SK-N-DZ (cell line): ENCODE measurements around the gene SF3A1.

Experiments
- DNase-seq: peaks from one replicate; pipeline ENCODE4 v3.0.0-alpha.2; 2015; ENCODE audit warnings: low spot score

Gene SF3A1

DNA sequence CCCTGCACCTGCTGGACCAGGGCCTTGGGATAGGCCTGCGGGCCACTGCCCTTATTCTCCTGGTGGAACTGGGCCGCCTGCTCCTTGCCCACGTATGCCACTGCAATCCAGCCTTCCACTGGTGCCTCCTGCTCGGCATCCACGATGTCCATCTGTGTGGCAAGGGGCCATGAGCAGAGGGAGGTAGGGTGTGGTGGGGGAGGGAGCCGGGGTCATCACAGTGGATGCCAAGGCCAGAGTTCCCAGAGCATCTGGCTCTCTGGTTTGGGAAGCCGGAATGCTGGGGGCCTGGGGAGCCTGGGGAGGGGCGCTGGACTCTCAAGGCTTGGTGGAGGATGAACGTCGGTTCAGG lies 29.9 kb upstream of the SF3A1 start:
- no peak for DNase-seq

DNA sequence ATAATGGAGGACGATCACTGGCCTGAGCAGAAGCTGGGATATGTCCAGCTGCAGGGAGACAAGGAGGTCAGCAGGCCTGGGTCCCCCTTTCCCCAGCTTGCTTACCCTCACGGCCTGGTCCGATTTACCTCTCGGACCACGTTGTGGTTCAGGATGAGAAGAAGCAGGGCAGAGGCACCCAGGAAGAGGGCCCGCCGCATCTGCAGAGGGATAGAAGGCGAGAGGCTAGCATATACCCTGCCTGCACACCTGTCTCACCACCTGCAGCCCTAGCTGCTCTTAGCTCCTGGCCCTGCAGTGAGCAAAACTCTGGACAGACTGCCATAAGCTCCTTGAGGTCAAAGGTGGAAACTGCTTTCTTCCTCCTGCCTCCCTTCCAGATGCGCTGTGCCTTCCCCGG lies 29.2 kb upstream of the SF3A1 start:
- DNase-seq = no peak

DNA sequence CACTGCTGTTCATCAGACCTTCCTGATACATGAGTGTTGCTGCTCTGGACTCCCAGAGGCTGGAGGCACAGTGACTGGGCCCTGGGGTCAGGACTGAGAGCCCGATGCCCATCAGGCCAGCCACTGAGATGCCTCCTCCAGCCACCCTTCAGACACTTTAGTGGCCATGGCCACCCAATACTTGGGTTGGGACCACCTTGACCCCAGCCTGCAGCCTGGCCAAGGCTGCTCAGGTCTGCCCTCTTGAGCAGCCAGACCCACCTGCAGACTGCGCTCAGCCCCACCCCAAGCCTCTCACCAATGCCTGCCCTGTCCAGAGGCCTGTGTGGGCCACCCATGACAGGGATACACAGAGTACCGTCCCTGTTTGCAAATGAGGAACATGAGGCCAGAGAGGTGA lies 26.4 kb upstream of the SF3A1 start:
- no peak for DNase-seq

DNA sequence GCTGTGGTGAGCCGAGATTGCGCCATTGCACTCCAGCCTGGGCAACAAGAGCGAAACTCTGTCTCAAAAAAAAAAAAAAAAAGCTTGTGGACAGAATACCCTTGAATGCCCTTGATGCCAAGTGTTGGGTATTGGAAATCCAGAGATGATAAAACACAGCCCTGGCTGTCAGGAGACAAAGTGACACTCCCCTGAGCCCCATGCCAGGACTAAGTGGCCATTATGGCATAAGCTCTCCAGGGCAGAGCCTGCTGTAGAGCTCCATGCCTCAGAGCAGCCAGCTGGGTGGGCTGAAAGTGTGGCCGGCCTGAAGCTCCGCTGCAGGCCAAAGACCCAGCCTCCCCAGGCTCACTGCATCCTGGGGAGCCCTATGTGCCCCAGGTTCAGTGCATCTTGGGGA lies 25.6 kb upstream of the SF3A1 start:
- DNase-seq = no peak

DNA sequence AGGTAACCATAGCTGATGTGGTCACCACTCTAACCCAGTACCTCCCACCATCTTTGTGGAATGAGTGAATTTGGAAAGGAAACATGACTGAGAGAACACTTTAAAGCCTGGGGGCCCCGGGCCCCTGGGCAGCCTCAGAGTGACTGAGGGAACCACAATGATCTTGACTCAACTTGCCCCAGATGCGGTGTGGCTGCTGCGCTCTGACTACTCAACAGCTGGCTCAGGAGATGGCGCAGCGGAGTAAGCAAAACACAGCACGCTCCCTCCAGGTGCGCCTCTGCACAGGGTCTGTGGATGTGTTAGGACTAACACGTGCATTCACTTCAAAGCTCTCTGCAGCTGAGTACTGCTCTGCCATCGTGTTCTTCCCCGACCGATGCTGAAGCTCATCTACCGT lies 24.6 kb upstream of the SF3A1 start:
- DNase-seq = no peak

DNA sequence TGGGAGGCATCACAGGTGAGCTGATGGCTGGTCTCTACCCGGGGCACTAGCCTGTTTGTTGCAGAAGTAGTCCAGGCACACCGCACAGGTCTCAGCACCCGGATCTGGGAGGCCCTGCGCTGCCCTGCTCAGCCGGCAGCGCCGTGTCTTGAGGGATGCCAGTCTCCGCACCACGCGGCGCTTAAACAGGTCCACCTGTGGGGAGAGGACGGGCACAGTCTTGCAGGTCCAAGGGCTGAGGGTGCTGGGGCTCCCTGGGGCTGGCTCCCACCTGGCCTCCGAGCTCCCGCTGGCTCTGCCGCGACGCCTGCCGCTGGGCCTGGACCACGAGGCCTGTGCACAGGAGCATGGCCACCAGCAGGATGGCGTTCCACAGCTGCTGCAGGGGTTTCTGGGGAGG lies 23.3 kb upstream of the SF3A1 start:
- DNase-seq = no peak

DNA sequence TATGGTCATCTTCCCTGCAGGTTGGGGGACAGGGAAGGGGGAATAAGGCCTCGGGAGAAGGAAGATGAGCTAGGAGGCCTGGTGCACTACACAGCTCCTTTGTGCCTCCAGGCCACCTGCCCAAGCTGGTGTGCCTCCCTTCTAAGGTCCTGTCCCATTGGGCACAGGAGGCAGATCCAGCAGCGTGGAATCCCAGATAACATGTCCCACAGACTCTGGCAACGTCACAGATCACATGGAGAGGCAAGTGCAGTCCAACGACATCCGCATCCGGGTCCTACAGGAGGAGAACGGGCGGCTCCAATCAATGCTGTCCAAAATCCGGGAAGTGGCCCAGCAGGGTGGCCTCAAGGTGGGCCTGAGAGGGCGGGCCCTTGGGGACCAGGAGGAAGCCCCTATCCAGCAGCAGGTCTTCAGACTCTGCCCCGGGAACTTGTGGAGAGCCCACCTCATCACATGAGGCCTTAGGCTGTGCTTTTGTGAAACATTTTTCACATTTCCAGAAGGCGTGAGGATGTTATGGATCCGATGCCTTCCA lies 18.7 kb upstream of the SF3A1 start:
- no peak for DNase-seq

DNA sequence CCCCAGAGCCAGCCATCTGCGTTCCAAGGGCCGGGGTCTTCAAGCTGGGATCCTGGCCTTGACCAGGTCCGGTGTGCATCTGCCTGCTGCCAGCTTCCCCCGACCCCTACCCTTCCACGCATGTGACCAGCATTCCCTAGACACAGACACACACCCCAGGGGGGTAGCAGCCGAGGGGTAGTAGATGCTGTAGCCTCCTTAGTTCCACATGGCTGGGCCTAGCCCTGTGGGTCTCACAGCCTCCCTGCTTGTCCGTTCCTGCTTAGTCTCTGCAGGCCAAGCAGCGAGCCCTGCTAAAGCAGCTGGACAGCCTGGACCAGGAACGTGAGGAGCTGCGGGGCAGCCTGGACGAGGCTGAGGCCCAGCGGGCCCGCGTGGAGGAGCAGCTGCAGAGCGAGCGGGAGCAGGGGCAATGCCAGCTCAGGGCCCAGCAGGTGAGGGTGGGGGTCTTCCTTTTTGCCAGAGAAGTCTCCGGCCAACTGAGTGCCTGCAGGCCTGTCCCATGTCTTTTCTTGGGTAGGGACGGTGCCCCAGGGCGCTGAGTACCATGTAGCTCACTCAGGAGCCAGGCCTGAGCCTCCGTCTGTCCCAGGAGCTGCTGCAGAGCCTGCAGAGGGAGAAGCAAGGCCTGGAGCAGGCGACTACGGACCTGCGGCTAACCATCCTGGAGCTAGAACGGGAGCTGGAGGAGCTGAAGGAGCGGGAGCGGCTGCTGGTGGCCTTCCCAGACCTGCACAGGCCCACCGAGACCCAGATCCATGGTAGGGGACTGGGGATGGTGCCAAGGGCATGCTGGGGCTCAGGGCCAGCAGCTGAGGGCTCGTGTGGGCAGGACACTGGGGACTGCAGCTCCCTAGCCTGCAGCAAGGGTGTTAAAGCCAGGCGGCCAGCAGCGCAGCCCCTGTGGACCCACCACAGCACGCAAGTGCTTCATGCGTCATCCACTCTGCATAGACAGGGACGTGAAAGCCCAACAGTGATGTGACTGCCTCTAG lies 16.9 kb upstream of the SF3A1 start:
- DNase-seq = peak; percentile 49

DNA sequence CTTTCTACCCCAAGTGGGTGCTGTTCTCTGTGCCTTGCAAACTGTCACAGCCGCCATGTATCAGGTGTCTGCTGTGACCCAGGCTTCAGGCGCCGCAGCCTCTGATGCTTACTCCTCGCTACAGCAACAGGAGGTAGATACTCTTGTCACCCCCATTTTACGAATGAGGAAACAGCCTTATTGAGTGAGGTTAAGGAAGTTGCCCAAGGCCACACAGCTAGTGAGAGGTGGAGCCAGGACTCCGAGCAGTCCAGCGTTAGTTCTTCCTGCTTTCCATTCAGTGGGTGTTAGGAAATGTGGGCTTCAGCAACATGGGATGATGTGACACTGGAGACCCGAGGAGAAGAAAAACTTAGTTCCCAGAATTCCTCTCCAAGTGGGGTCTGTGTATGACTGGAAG lies 16.2 kb upstream of the SF3A1 start:
- no peak for DNase-seq

DNA sequence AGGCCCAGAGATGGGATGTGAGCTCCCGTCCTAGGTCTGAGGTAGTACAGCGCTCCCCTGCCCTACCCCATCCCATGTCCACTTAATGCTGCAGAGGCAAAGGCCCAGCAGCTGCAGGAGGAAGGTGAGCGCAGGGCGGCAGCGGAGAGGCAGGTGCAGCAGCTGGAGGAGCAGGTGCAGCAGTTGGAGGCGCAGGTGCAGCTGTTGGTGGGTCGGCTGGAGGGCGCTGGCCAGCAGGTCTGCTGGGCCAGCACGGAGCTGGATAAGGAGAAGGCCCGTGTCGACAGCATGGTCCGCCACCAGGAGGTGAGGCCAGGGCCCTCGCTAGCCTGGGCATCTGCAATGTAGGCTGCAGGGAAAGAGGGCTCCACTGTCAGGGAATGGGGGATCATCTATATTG lies 15.3 kb upstream of the SF3A1 start:
- no peak for DNase-seq

DNA sequence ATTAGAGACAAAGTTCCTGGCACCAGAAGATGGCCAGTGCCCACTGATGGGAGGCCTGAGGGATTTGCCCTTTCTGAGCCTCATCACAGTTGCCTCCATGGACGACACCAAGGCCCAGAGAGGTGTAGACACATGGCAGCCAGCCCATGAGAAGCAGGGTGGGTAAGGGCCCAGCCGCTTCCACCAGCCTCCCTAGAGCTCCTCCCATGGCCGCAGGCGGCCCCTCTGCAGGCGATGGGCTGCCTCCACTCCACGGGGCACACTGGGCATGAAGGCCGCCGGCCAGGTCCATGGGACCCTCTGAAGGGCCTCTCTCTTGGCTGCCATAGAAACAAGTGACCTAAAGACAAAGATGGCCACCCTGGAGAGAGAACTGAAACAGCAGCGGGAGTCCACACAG lies 14.6 kb upstream of the SF3A1 start:
- DNase-seq = no peak

DNA sequence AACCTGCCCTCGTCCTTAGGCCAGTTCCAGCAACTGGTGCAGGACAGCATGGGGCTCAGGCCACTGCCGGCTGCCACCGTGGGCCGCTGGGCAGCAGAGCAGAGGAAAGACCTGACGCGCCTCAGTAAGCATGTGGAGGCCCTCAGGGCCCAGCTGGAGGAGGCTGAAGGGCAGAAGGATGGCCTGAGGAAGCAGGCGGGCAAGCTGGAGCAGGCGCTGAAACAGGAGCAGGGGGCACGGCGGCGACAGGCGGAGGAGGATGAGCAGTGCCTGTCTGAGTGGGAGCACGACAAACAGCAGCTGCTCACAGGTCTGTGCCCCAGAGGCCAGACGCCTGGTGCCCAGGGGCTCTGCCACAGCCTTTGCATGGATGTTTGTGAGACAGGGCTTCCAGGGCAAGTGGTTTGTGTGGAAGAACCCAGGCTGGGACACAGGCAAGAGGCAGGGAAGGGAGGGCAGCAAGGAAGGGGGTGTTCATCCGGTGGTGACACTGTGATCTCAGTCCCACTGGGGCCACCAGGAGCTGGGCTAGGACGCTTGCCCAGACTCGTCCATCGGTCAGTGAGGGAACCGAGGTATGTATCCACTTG lies 14.0 kb upstream of the SF3A1 start:
- DNase-seq = no peak

DNA sequence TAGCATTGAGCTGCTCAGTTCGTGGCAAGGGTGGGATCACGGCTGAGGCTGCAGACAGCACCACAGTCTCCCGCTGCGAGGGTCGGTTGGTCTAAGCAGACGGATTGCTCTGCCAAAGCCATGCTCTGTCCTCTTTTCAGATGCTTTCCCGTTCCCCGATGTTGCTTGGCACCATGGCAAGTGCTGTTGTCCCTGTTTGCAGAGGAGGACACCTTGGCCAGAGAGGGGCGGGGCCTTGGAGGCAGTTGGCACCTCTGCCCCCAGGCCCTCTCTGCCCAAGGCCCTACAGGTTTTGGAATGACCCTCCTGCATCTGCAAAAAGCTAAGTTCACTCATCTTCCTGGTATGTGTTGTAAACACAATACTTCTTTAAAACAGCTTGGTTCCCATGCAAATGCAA lies 11.7 kb upstream of the SF3A1 start:
- DNase-seq = no peak

DNA sequence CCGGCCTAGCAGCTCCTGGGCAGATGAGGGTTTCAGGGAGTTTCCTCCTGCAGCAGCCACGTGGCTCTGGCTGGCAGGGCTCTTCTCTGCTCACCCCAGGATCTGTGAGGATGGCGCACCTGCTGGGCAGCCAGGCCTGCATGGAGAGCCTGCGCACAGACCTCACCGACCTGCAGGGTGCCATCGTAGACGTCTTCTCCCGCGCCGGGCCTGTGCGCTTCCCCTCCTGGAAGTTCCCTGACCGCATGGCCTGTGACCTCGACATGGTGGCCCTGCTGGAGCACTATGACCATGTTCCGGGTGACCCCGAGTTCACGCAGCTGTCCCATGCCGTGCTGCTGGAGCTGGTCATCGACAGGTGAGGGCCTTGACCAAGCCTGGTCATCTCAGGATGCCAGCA lies 9.2 kb upstream of the SF3A1 start:
- DNase-seq = no peak

DNA sequence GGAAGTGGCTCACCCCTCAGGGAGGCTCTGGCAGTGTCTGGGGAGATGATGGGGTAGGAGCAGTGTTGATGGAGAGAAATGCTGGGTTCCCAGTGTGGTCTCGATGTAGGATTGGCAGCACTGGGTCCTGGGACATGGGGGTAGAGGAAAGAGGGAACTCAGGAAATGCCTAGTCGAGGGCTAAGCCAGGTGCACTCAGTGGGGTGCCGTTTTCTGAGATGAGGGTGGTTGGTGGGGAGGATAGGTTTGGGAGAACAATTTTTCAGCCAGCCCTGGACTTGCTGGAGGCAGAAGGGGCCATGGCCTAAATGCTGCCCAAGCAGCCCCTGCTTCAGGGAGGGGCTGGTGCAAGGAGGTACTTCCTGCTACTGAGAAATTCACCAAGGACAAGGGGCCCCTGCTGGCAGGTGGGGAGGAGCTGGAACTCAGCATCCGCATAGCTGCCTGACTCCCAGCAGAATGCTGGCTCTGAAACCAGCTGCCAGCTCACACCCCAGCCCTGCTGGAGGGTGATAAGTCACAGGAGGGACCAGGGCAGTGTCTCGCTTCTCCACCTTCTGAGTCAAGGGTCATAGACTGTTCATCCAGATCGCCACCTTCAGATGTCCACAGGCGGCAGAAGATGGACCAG lies 6.1 kb upstream of the SF3A1 start:
- no peak for DNase-seq

DNA sequence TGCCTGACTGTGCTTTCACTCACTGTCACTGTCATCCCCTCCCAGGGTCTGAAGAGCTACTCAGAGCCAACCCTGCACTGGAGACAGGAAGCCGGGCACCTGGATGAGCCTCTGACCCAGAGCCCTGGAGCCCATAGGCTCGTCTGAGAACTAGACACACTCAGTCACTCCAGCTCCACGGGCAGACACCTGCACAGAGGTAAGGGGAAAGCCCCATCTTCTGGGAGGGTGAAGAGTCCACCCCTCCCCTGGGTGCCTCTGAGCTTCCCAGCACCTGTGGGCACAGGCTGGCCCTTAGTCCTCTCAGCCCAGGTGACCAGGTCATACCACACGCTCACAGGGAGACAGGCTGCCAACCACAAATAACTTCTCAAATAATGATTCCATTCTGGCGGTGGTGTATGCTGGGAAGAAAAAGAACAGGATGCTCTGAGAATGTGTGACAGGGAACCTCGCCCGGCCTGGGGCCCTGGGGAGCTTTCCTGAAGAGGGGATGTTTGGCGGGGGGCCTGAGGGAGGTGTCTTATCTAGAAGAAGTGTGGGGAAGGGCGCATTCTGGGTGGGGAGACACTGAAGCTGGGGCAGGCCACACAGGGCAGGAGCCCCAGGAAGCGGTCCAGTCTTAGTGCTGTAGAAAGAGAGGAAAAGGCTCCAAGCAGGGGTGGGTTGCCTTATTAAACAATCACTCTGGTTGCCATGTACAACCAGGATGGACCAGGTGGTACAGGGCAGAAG lies 5.4 kb upstream of the SF3A1 start:
- DNase-seq = no peak

DNA sequence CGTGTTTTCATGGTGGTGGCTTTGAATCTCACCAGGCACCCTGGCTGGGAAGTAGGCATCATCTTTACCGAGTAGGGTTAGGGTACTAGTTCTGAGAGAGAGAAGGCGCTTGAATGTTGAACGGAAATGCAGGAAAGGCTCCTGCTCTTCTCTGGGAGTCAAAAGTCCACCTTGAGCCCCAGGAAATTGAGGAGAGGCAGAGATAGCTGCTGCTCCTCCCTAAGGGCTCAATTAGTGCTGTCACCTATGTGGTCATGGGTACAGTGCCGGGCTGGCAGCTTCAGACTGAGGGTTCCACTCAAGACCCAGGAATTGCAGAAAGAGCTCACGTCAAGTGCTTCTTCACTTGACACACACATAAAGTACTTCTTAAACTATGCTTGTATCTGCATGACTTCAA lies 1.8 kb upstream of the SF3A1 start:
- no peak for DNase-seq

DNA sequence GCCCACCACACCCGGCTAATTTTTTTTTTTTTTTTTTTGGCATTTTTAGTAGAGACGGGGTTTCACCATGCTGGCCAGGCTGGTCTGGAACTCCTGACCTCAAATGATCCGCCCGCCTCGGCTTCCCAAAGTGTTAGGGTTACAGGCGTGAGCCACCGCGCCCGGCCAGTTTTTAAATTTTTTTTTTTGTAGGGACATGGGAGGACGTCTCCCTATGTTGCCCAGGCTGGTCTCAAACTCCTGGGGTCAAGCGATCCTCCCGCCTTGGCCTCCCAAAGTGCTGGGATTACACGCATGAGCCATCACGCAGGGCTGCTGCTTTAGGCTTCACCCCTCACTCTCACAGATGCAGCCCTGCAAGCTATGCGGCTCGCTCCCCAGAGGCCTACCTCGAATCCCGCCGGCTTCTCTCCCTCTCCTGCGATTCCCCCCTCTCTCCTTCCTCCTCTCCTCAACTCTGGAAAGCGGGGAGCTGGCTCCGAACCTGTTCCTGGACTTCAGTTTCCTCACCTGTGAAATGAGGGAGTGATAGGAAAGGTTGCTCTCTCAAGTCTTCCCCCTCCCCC lies 1.0 kb upstream of the SF3A1 start:
- no peak for DNase-seq

DNA sequence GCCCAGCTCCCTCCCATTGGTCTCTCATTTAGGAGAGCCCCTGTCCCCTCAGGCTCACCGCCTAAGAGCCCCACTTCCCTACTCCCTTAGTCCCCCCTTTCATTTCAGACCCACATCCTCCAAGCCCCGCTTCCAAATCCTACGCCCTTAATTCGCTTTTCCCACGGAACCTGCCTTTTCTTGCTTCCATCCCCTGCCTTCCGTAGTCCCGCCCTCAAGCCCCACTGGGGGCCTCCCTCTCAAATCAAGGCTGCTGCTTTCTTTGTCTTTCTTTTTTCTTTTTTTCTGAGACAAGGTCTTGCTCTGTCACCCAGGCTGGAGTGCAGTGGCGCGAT lies 509 bp upstream of the SF3A1 start:
- DNase-seq = no peak

DNA sequence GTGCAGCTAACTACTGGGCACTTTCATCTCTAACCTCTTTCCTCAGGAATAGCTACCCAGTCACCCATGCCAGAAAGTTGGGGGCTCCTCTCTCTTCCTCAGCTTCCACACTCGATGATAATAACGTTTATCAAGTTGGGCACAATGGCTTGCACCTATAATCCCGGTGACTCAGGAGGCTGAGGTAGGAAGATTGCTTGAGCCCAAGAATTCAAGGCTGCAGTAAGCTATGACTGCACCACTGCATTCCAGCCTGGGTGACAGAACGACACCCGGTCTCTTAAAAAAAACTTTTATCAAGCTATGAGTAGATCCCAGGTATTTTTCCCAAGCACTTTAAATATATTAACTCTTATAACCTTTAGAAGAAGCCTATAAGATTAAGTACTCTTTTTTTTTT lies 2.0 kb downstream of the SF3A1 start:
- DNase-seq = no peak

DNA sequence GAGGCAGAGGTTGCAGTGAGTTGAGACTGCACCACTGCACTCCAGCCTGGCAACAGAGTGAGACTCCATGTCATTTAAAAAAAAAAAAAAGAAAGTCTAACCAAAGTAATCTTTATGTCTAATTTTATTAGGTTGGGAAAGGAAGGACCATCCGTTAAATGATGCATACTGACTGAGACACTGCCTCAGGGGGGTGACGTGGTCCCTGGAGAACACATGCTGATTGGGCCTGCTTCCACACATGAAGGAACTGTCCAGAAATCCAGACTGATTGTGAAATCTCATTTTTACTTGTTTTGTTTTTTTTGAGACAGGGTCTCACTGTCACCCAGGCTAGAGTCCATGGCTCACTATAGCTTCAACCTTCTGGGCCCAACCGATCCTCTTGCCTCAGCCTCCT lies 5.5 kb downstream of the SF3A1 start:
- DNase-seq = no peak

DNA sequence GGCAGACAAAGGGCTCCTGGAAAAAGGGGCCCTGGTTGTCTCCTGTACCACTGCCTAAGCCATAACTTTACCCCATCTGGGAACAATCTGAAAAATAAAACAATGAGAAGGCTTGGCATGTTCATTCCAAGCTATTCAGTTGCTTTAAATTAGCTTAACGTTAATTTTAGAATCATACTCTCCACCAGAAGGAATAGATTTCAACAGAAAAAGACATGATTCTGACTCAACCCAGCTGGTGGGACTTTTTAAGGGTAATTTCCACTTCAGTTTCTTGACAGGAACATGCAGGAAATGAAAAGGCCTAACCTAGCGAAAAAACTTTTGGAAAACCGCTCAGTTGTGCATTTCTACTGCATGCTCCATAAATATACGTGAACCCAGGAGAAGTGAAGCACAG lies 7.9 kb downstream of the SF3A1 start:
- no peak for DNase-seq
